ENCODE measurements around the gene GGA1. TPM values are rescaled to one million over a fixed set of nuclear protein-coding genes. Genes with fewer than 3 reads are reported as not detected.

The GGA1 gene
- total RNA-seq, 2 donors from 2014 or later = 56.9 to 73.3 TPM

- DNase-seq (peak; percentile 92 to 93), ATAC-seq (peak; percentile 72)
- intact Hi-C loops (cut with DNase I, micrococcal nuclease) = no loop called here
Measured at GRCh38 chr22:37676736-37677492, 68.3 kb downstream of the GGA1 start.

- no peak for DNase-seq
- intact Hi-C loops (cut with DNase I, micrococcal nuclease) = no loop called here
- ATAC-seq = no peak
Measured at GRCh38 chr22:37677493-37677974, 68.9 kb downstream of the GGA1 start.

GRCh38 chr22:37678372-37678771, 69.7 kb downstream of the GGA1 start:
- intact Hi-C loops (cut with DNase I, micrococcal nuclease) = no loop called here
- ATAC-seq (no peak), DNase-seq (no peak)

GRCh38 chr22:37679670-37680069, 71.0 kb downstream of the GGA1 start:
- ATAC-seq (no peak), DNase-seq (no peak)
- intact Hi-C loops (cut with DNase I, micrococcal nuclease) = loop anchor here in 1 of 2 donors (2.0 to 10.0 kb wide), 3 partner anchors 37 to 57 kb away; no protein-coding TSS in a partner anchor

GRCh38 chr22:37680191-37680851, 71.7 kb downstream of the GGA1 start:
- intact Hi-C loops (cut with DNase I, micrococcal nuclease) = loop anchor here in 1 of 2 donors (2.0 to 10.0 kb wide), 3 partner anchors 38 to 58 kb away; no protein-coding TSS in a partner anchor
- no peak for DNase-seq
- ATAC-seq = no peak

GRCh38 chr22:37681001-37681424, 72.4 kb downstream of the GGA1 start:
- ATAC-seq (no peak), DNase-seq (no peak)

GRCh38 chr22:37681556-37682049, 73.0 kb downstream of the GGA1 start:
- intact Hi-C loops (cut with DNase I, micrococcal nuclease) = loop anchor here in 1 of 2 donors (2.0 to 10.0 kb wide), 3 partner anchors 39 to 59 kb away; no protein-coding TSS in a partner anchor
- peak; percentile 38 for ATAC-seq

More at GRCh38 chr22:37681001-37681424, 72.4 kb downstream of the GGA1 start:
- intact Hi-C loops (cut with DNase I, micrococcal nuclease) = loop anchor here in 1 of 2 donors (2.0 to 10.0 kb wide), 3 partner anchors 38 to 59 kb away; no protein-coding TSS in a partner anchor

More at GRCh38 chr22:37681556-37682049, 73.0 kb downstream of the GGA1 start:
- DNase-seq = peak; percentile 81 to 87

Other genes with a start within 250 kb of the GGA1 start
- under 1 TPM in 1 of 2 donors, not detected in 1; 0.20 TPM for gene ELFN2, start 181.4 kb upstream of the GGA1 start, total RNA-seq
- gene MFNG, start 122.5 kb upstream of the GGA1 start, total RNA-seq = 10 to 100 TPM; 10.4 to 11.2 TPM
- 10 to 100 TPM; 64.1 to 66.4 TPM for gene CARD10, start 89.4 kb upstream of the GGA1 start, total RNA-seq
- gene CDC42EP1, start 48.4 kb upstream of the GGA1 start, total RNA-seq = 10 to 100 TPM; 52.2 to 64.1 TPM
- 10 to 100 TPM; 42.9 to 44.5 TPM for gene LGALS2, start 28.7 kb upstream of the GGA1 start, total RNA-seq
- 100 to 1,000 TPM in 1 of 2 donors, 10 to 100 TPM in 1; 77.4 to 121 TPM for gene SH3BP1, start 30.8 kb downstream of the GGA1 start, total RNA-seq
- 10 to 100 TPM; 37.7 to 50.7 TPM for gene PDXP, start 49.9 kb downstream of the GGA1 start, total RNA-seq
- 100 to 1,000 TPM in 1 of 2 donors, 10 to 100 TPM in 1; 40.4 to 161 TPM for gene LGALS1, start 66.8 kb downstream of the GGA1 start, total RNA-seq
- 10 to 100 TPM; 30.3 to 38.2 TPM for gene NOL12, start 77.5 kb downstream of the GGA1 start, total RNA-seq
- 10 to 100 TPM; 87.2 TPM for gene TRIOBP, start 88.2 kb downstream of the GGA1 start, total RNA-seq
- gene GCAT, start 199.1 kb downstream of the GGA1 start, total RNA-seq = 10 to 100 TPM; 10.2 to 10.6 TPM
- gene GALR3, start 214.5 kb downstream of the GGA1 start, total RNA-seq = not detected
- gene ANKRD54, start 235.5 kb downstream of the GGA1 start, total RNA-seq = 10 to 100 TPM; 21.1 to 25.6 TPM
- gene EIF3L, start 240.6 kb downstream of the GGA1 start, total RNA-seq = 100 to 1,000 TPM; 362 to 388 TPM